HepG2 (cell line): ENCODE data around the gene TSPAN13. TPM values are rescaled to one million over a fixed set of nuclear protein-coding genes. Genes with fewer than 3 reads are reported as not detected.

Experiments used
- ATF7-NPFF ChIP-seq: sonication (generic); formaldehyde crosslinking; IDR thresholded peaks from 2 replicates; pipeline ENCODE4 v1.8.1; 2023; ENCODE audit warnings: mild to moderate bottlenecking, low read depth, missing genetic modification reagents, moderate library complexity
- ETV5 ChIP-seq: IDR thresholded peaks from 2 replicates; pipeline ENCODE4 v1.6.1; 2018; ENCODE audit warnings: missing biosample characterization, missing genetic modification reagents, inconsistent platforms, borderline replicate concordance
- FOXC1 ChIP-seq: sonication (generic); formaldehyde crosslinking; IDR thresholded peaks from 2 replicates; pipeline ENCODE4 v1.8.0; 2022; ENCODE audit warnings: mild to moderate bottlenecking, missing genetic modification reagents, borderline replicate concordance
- HMGA1 ChIP-seq: sonication (generic); formaldehyde crosslinking; conservative IDR thresholded peaks from 2 replicates; pipeline ENCODE4 v1.4.0; 2020; ENCODE audit warnings: missing genetic modification reagents
- HOMEZ ChIP-seq: IDR thresholded peaks from 2 replicates; pipeline ENCODE4 v1.6.1; 2016; ENCODE audit warnings: low read depth
- HOXD1 ChIP-seq: sonication (generic); formaldehyde crosslinking; IDR thresholded peaks from 2 replicates; pipeline ENCODE4 v1.5.0; 2020; ENCODE audit warnings: missing genetic modification reagents
- KDM2A ChIP-seq: sonication (generic); formaldehyde crosslinking; IDR thresholded peaks from 2 replicates; pipeline ENCODE4 v1.4.0; 2020; ENCODE audit warnings: low read depth, missing genetic modification reagents, borderline replicate concordance
- KLF16 ChIP-seq, 2 experiments: sonication (generic) in 1 of 2; formaldehyde crosslinking in 1 of 2; IDR thresholded peaks; 2 replicates each; pipeline versions ENCODE4 v1.6.1 to v1.8.0; 2016 to 2023; ENCODE audit warnings: missing genetic modification reagents in 2 of 2, missing compliant biosample characterization in 1 of 2
- MBD4 ChIP-seq: IDR thresholded peaks from 2 replicates; pipeline ENCODE4 v1.6.1; 2012; ENCODE audit warnings: low read length, inconsistent platforms, borderline replicate concordance
- MBNL3 ChIP-seq: fragments of 250-450 bp; sonication (Bioruptor Pico); conservative IDR thresholded peaks from 2 replicates; pipeline ENCODE4 v1.8.0; 2022; ENCODE audit warnings: mild to moderate bottlenecking, inconsistent platforms
- MYNN ChIP-seq: sonication (generic); formaldehyde crosslinking; IDR thresholded peaks from 2 replicates; pipeline ENCODE4 v1.4.0; 2020; ENCODE audit warnings: mild to moderate bottlenecking, low read depth, missing genetic modification reagents
- PAXIP1 ChIP-seq: sonication (generic); formaldehyde crosslinking; conservative IDR thresholded peaks from 2 replicates; pipeline ENCODE4 v1.4.0; 2020; ENCODE audit warnings: mild to moderate bottlenecking, missing genetic modification reagents, moderate library complexity
- PHF8 ChIP-seq: sonication (generic); formaldehyde crosslinking; IDR thresholded peaks from 2 replicates; pipeline ENCODE4 v1.5.0; 2020; ENCODE audit warnings: missing genetic modification reagents
- POGZ ChIP-seq: sonication (generic); formaldehyde crosslinking; IDR thresholded peaks from 2 replicates; pipeline ENCODE4 v1.4.0; 2020; ENCODE audit warnings: mild to moderate bottlenecking, missing genetic modification reagents
- RARA ChIP-seq: IDR thresholded peaks from 2 replicates; pipeline ENCODE4 v1.6.1; 2016; ENCODE audit warnings: missing genetic modification reagents, missing compliant biosample characterization
- SP4 ChIP-seq: sonication (generic); formaldehyde crosslinking; IDR thresholded peaks from 2 replicates; pipeline ENCODE4 v1.8.1; 2023; ENCODE audit warnings: mild to moderate bottlenecking, missing genetic modification reagents
- ZBTB39 ChIP-seq: sonication (generic); formaldehyde crosslinking; IDR thresholded peaks from 2 replicates; pipeline ENCODE4 v1.5.0; 2020; ENCODE audit warnings: missing genetic modification reagents
- ZNF30 ChIP-seq: sonication (generic); formaldehyde crosslinking; IDR thresholded peaks from 2 replicates; pipeline ENCODE4 v1.5.0; 2020; ENCODE audit warnings: mild to moderate bottlenecking, missing genetic modification reagents
- ZNF567 ChIP-seq: sonication (generic); formaldehyde crosslinking; IDR thresholded peaks from 2 replicates; pipeline ENCODE4 v1.8.1; 2023; ENCODE audit warnings: mild to moderate bottlenecking, missing genetic modification reagents, borderline replicate concordance
- ZNF724P ChIP-seq: sonication (generic); formaldehyde crosslinking; IDR thresholded peaks from 2 replicates; pipeline ENCODE4 v1.8.0; 2022; ENCODE audit warnings: missing genetic modification reagents, borderline replicate concordance
- polyA plus RNA-seq, 8 experiments: library from polyadenylated mRNA; depleted of rRNA in 3 of 8; stranded (reverse) in 7 of 8; unstranded in 1 of 8; fragments of >200 nt; fragmentation: Illumina TruSeq in 4 of 8; extraction: Trizol in 4 of 8; gene quantifications; 2 replicates each; pipeline versions ENCODE4 v1.2.1 to v1.2.3, GENCODE V29; 2011 to 2016; ENCODE audit warnings: low read depth in 4 of 8, missing spikeins in 1 of 8, mixed read lengths in 1 of 8; ENCODE audit not compliant: insufficient read depth in 1 of 8
- total RNA-seq, 5 experiments: library from RNA; depleted of rRNA; stranded (reverse); fragments of >200 nt; fragmentation: Illumina TruSeq; extraction: Trizol; gene quantifications; 2 replicates each; pipeline ENCODE4 v1.2.3, GENCODE V29; 2016; ENCODE audit warnings: low read depth in 1 of 5

The TSPAN13 gene
- total and polyA plus RNA-seq, 2 of the 13 experiments (the other 11 are each of a cell fraction or from before 2014, with no cell fraction given), result 5.8 to 6.2 TPM

GRCh38 chr7:16753102-16753931, at the start of gene TSPAN13 (continued):
- TF ChIP-seq MYNN (no peak), KDM2A (CRISPR knock-in tag) (no peak), RARA (CRISPR knock-in tag) (peak; percentile 49; the same call in 1 of the 2 replicates), ZNF30 (CRISPR knock-in tag) (0 out of 2 replicates have a peak, but pooled peaks have one; percentile 47), HOXD1 (CRISPR knock-in tag) (peak; percentile 33; the same call in 1 of the 2 replicates), ZNF724P (no peak), MBNL3 (CRISPR knock-in tag) (no peak), PAXIP1 (CRISPR knock-in tag) (peak; percentile 50; the same call in 1 of the 2 replicates), ATF7-NPFF (CRISPR knock-in tag) (0 out of 2 replicates have a peak, but pooled peaks have one; percentile 18), KLF16 (CRISPR knock-in tag; IDR thresholded peaks at IDR 0.05) (no peak), FOXC1 (peak; percentile 75; the same call in 1 of the 2 replicates), MBD4 (no peak), HOMEZ (peak; percentile 48; the same call in 1 of the 2 replicates), POGZ (CRISPR knock-in tag) (0 out of 2 replicates have a peak, but pooled peaks have one; percentile 26), SP4 (CRISPR knock-in tag) (peak; percentile 34; the same call in 1 of the 2 replicates), PHF8 (CRISPR knock-in tag) (peak; percentile 62), ETV5 (peak; percentile 18; the same call in 1 of the 2 replicates), ZBTB39 (CRISPR knock-in tag) (0 out of 2 replicates have a peak, but pooled peaks have one; percentile 46), ZNF567 (CRISPR knock-in tag) (0 out of 2 replicates have a peak, but pooled peaks have one; percentile 8), HMGA1 (CRISPR knock-in tag) (no peak)
